HG03103 (cell line): ENCODE data around the gene ADARB2.

Experiments
- ATAC-seq: cut with Tn5 transposase; IDR thresholded peaks from one replicate; pipeline ENCODE4 v1.9.1; 2021; ENCODE audit warnings: low read depth; ENCODE audit not compliant: unreplicated experiment

Gene ADARB2

DNA sequence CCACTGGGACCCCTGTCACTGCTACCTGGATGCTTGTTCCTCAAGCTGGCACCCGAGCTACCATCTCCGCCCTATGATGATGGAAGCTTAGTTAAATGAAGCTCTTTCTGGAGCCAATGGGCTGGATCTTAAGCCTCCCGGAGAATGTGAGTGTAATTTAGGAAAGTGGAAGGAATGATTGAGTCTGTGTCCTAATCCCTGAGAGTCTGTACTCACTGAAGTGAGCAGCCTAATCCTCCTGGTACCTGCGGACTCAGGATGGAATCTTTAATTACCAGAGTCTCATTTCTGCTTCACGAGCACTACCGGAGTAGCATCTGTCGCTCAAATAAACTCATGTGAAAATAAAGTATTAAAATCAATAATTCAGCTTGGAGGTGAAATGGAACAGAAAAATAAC is 425.6 kb downstream of the ADARB2 start:
- ATAC-seq, result no peak

DNA sequence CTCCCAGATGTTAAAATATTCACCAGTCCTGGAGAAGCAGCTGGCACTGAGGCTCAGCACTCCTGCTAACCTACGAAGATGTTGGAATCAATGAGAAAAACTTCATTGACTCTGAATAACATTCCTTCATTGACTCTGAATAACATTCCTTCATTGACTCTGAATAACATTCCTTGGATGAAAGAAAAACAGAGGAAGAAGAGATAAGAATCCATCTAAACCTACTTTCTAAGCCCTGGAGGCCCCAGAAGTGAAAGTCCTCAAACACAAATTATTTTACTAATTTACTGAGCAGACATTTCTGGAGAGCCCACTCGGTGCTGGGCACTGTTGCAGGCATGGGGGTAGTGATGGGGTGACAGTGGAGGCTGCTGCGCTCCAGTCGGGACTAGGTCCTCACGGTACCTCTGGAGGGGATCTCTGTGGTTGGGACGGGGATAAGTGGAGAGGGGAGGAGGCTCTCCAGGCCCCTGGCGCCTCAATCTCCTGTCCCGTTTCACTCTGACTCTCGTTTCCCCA is 427.0 kb downstream of the ADARB2 start:
- ATAC-seq, result no peak

DNA sequence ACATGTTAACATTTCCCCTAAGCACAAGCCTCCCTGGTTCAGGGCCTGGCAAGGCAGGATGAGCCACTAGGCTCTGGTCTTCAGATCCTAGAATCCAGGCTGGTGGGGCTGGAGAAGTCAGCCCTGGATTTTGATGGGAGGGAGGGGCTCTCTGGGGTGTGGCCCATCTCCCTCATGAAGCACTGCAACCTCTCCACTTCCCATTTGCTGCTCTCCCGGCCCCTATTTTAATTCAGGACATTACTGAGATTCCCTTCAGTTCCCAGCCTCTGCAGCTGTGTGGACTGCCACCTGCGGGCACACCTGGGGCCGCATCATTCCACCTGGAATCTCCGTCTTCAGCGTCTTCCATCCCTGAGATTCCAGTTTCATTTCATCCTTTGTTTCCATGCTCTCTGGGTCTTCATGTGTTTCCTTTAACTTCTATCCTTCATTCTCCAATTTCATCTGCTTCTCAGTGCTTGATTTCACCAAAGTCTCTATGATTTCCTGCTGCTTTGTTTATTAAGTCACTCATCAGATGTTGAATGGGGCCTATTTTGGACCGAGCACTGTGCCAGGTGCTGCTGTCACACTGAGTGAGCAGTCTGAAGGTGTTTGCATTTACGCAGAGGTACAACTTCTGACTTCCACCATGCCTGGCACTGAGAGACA is 427.6 kb downstream of the ADARB2 start:
- ATAC-seq, result no peak

DNA sequence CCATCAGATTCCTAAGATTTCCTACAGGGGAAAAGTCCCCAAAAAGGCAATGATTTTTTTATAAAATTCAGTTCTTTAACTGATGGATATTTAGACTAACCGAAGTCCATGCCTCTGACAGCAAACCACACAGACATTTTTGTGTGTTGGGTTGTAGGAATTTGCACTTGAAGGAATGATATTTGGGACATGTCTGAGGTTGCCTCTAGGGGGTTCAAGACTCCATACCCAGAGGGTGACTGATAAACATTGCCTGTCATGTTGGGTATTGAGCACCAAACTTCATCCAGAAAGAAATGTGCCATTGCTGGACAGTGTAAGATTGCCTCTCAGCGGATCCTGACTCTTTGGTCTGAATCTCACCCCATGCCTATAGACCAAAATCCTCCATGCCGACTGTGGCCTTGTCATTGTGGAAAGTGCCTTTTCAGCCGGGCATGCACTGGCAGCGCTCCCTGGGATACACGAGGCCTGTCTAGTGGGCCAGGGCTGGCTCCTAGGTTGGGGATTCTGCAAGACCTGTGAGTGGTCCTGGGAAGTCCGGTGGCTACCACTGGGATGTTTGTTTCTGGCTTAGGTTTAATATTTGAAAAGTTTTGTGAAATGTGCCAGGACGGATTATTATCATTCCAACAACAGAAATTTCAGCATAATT is 428.2 kb downstream of the ADARB2 start:
- no peak for ATAC-seq

DNA sequence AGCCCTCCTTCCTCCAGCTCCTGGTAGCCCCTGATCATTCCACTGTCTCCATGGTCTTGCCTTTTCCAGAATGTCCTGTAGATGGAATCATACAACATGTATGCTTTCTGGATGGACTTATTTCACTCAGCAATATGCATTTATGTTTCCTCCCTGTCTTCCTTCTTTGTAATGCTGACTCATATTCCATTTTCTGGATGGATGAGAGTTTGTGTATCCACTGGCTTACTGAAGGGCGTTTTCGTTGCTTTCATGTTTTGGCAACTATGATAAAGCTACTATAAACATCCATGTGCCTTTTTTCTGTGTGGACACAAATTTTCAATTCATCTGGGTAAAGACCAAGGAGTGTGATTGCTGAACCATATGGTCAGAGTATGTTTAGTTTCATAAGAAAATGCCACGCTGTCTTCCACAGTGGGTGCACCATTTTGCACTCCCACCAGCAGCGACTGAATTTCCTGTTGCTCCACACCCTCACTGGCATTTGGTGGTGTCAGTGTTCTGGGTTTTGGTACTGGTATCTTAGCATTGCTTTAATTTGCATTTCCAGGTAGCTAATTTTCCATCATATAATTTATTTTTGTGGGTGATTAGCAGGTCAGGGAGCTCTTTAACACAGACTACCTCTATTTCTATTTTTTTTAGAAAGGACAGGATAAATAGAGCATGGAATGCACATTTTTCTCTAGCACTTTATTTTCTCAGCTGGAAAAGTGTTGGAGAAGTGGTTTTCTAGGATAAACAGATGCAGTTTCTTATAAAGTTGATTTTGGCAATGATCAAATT is 429.0 kb downstream of the ADARB2 start:
- ATAC-seq, result no peak

DNA sequence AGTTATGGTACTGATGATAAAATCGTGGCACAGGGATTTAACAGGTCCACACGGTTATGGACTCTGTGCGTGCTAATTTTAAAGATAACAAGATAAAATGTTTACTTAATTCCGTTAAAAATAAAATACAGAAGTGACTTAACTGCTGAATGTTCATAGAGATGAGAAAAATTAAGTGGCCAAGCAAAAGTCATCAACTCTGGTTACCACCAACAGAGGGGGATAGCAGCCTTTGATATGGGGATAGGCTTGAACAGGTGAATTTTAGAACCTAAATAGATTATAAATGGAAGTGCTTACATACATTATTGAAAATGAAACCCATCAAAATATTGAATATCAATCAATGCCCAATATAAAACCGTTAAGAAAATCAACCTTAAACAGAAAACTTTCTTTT is 436.2 kb downstream of the ADARB2 start:
- no peak for ATAC-seq

DNA sequence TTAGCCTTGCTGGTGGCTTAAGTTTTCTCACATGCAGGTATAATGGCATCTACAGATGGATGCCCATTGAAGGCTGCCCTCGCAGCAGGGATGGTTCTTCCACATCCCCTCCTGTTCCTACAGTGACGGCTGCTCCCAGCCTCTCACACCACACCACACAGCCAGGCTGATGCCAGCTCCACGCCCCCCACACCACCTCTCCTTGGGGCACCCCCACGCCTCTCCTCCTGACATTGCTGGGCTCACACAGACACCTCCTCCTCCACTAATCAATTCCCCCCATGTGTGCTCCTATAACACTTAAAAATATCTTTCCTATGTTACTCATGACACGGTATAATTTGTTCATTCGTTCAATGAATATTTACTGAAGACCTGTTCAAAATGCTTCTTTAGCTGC is 437.1 kb downstream of the ADARB2 start:
- ATAC-seq, result no peak

DNA sequence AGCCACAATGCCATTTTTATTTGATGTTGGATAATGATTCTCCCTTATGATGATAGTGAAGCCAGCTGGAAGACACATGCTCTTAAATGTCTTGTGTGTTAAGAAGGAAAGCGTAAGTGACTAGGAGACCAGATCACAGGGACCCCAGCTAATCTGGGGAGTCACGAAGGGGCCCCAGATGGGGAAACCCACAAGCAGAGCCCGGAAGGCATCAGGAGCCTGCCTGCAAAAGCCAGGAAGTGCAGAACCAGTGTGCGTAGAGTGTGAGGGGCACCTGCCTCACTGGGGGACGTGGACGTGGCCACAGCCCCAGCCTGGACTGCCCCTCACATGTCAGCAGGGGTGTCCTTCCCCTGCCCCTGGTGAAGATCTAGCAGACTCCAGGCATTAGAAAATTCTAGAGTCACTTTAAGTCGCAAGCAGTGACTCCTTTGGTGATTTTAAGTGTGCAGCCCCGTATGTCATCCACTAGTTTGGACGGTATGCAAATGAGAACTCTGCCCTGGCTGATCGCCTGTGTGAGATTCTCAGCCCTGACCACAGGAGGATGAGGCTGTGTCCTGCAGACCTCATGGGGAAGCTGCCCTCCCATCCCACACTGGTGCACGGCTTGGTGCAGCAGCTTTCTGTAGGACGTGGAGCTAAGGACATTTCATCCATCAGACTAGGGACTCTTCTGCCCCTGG is 438.1 kb downstream of the ADARB2 start:
- no peak for ATAC-seq

DNA sequence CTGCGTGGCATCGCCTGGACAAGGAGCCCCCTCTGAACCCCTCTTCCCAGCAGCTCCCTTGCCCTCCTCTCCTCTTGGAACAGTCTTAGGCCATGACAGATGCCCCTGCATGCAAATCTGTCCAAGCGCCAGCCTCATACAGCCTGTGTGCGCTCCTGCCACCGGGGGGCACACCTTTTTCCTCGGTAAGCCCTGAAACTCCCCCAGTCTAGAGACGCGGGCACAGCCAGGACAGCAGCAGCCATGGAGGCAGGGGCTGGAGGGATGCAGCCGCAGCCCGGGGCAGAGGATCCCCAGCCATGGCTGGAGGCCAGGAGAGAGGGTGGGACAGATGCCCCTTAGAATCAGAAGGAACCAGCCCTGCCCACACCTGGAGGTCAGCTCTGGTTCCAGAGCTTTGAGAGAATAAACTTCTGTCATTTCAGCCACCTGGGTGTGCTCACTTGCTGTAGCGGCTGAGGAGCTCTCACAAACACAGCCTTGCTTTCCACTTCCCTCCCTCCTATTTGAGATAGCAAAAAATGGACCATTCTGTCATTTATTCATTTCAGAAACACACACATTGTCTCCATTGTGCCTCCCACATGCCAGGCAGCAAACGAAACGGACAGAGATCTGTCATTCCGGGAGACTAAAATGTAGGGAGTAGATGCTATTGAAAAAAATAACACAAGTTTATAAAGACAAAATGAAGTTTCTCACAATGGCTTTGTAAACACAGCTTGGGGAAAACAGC is 439.6 kb downstream of the ADARB2 start:
- no peak for ATAC-seq

DNA sequence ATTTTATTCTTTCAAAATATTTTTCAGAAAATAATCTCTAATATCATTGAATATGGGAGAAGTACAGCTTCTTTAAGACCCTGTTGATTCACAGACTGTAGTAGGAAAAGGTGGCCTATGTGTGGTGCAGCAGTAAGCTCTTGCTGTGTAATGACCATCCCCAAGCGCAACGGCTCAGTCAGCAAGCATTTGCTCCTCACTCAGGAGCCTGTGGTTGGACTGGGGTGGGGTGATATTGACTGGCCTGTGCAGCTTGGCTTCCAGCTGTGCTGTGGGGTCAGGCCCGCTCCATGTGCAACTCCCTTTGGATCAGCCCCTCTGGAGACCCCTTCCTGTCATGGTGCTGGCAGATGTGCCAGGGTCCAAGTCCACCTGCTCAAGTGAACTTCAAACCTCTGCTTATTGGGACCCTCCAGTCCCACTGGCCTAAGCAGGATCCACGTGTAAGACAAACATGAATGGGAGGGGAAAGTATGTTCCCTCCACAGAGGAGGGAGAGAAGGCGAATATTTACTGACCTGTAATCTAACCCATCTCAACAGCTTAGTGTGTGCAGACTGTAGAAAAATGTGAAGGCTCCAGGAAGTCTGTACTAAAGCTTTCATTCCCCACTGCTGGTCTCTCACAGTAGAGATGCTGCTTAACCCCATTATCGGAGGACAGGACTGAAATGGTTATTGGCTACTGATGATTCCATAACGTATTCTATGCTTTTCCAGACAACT is 441.4 kb downstream of the ADARB2 start:
- ATAC-seq, result no peak

DNA sequence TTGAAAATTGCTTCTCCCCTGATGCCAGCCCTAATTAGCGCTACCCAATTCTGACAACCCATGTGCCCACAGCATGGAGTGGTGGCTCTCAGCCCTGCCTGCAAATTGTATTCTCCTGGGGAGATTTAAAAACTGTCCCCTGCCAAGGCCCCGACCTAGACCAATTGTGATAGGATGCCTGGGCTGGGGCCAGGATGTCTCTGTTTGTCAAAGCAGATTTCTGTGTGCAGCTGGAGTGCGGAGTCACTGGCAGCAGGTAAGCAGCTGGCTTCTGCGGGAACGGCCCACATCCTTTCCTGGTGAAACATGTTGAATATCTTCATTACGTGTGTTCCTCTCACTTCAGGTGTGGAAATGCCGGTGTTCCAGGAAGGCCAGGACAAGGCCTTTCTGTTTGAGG is 442.6 kb downstream of the ADARB2 start:
- ATAC-seq, result no peak

DNA sequence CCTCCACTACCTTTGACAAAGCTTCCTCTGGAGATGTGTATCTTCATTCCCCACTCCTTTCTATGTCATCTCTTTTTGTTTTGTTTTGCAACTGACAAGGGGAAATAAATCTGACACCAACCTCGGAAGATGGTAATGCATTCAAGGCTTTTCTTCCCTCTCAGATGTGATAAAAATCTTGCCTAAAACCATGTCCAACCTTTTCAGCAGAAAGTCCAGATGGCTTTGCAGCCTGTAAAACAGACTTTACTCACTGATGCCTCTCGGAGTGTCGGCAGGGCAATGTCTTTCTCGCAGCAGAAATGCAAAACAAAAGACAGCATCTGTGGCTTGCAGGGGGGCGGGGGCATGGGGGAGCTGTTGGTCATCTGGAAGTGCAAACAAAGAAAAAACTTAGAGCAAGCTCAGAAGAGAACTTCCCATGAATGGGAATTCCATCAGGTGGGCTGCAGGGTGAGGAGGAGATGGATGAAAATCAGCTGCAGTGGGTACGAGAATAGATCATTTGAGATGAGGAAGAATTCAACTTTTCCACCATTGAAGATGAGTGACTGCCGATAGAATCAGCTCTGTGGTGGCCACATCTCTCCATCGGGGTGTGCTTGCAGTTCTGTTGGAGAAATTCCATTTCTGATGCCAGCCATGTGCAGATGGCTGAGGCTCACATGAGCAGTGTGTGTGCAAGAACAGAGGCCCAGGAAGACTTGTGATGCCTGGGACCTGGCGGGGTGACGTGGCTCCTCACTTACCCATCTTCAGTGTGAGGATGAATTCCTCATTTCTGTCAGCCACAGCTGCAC is 443.5 kb downstream of the ADARB2 start:
- no peak for ATAC-seq

DNA sequence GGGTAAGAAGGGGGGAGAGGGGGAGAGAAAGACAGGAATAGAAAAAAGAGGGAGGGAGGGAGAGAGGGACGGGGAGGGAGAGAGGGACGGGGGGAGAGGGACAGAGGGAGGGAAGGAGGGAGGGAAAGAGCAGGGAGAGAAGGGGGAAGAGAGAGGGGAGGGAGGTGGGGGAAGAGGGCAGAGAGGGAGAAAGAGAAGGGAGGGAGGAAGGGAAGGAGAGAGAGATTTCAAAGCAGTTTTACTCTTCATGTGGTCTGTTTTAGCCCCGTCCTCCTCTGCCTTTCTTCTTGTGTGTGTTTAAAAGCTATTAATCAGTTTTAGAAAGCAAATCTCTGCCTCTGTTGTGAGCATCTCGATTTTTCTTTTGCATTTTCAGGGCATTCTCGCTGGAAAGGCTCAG is 444.2 kb downstream of the ADARB2 start:
- no peak for ATAC-seq

DNA sequence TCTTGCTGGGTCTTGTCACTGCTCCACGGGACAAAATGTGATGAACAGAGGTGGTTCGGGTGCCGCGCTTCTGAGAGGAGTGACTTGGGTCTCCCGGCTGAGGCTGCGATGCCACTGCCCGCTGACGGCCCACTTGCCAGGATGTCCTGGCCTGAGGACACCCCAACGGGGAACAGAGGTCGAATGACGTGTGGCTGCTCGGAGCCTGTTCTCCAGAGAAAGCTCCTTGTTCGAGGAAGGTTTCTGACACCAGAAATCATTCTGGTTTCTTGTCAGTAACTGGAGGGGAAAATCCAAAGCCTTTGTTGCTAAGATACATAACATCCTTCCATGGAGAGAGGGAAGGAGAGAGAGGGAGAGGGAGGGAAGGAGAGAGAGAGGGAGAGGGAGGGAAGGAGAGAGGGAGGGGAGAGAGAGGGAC is 444.7 kb downstream of the ADARB2 start:
- no peak for ATAC-seq

DNA sequence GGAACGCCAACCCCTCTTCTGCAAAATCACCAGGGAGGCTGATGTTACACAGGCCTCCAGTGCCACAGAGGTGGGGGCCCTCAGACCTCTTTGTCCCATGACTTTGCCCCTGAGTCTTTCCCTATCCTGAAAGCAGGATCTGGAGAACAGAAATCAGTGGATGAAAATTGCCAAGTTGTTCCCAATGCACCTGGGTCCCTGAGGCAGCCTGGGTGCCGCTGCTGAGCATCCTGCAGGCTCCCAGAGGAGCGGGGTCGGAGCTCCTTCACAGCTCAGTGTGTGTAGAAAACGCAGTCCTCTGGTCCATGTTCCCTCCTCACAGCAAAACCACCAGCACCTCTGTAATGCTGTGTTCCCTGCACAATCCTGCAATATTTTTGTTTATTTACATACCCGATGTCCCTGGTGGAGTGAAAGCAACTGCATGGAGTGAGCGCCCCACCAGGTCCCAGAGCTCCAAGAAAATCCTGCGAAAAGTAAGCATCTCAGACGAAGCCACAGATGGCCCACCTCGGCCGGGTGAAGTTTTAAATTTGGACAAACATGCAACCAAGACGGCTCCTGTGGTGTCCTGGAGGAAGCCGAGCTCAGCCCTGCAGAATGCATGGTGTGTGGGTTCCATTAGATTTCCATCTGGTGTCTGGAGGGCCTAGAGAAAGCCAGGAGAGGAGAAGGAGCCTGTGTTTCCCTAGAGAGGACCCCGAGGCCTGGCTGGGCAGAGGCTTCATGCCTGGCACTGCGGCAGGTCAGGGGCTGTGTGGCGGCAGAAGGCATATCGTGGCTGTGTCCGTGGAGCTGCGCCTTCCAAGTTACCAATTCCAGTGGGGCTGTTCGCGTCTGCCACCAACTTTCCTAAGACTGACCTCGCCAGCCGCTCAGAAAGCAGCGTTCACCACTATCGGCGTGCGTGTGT is 445.9 kb downstream of the ADARB2 start:
- ATAC-seq, result no peak

DNA sequence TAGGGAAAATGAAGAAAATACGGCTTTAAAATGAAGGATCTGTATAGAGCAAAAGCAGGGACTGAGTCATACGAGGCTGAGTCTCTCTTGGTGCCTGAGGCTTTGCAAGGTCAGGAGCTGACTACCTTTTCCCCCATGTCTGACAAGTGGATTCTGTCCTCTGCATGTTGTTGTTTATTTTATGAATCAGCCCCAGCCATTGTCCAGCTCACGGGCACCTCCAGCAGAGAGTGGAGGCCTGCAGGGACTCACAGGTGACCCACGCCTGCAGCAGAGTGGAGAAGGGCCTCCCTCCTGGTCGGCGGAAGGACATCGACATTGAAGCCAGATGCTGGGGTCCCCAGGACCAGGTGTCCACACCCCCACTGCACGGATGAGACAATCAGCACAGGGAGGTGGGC is 447.3 kb downstream of the ADARB2 start:
- no peak for ATAC-seq

DNA sequence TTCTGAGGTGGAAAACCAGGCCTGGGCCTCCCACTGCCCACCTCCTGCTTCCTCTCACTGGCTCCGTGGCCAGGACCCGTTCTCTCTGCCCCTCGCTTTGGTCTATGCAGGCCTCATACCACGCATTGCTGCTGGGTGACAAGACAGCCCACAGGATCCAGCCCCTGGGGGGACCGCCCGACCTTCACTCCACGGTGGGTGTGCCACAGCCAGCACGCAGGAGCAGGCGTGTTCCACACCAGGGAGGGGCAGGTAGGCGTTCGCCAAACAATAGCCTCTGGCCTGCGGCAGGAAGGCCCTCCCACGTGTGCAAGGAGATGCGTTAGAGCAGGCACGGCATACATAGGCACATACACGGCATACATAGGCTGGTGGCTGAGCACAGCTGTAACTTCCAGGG is 447.7 kb downstream of the ADARB2 start:
- no peak for ATAC-seq

DNA sequence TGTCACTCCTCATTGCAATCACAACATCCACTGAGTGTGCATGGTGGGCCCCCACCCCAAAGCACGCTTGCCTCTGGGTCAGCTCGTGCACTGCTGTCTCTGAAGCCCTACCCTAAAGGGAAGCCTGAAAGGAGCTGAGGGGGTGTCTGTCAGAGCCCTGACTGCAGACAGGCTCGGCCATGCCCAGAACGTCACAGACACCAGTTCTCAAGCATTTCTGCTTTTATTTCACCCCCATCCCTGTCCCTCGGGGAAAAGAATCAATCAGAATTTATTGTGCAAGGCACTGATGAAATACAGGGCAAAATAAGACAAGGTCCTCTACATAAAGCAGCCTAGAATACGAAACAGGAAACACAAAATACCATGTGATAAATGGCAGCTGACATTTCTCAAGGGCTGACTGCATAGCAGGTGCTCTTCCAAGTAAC is 449.3 kb downstream of the ADARB2 start:
- no peak for ATAC-seq
